Osteoblast (primary cell): ENCODE data around the gene TTC28. TPM values are rescaled to one million over a fixed set of nuclear protein-coding genes. Genes with fewer than 3 reads are reported as not detected.
A peak's percentile ranks its signal among the peaks of the same experiment; 100 is the strongest.

ENCODE experiments used
- DNase-seq: peaks from one replicate; pipeline ENCODE4 v3.0.0; 2011; ENCODE audit warnings: low spot score, mixed read lengths; ENCODE audit not compliant: insufficient read length; ENCODE audit errors: missing footprints
- H2AFZ ChIP-seq: 2 replicates; pipeline ENCODE4 v1.6.0; 2011; ENCODE audit warnings: mild to moderate bottlenecking, low read length
- H3K27ac ChIP-seq: 2 replicates; pipeline ENCODE4 v1.5.1; 2011; ENCODE audit warnings: mild to moderate bottlenecking, low read depth, low read length, moderate library complexity
- H3K27me3 ChIP-seq: 2 replicates; pipeline ENCODE4 v1.6.0; 2012; ENCODE audit warnings: mild to moderate bottlenecking, control low read depth, inconsistent platforms, low read length, moderate library complexity; ENCODE audit not compliant: insufficient read depth
- H3K36me3 ChIP-seq: 2 replicates; pipeline ENCODE4 v1.5.1; 2011; ENCODE audit warnings: mild to moderate bottlenecking, low read length, control low read depth, moderate library complexity; ENCODE audit not compliant: insufficient read depth
- H3K4me1 ChIP-seq: 2 replicates; pipeline ENCODE4 v1.5.1; 2011; ENCODE audit warnings: mild to moderate bottlenecking, low read length, control low read depth, moderate library complexity; ENCODE audit not compliant: insufficient read depth
- H3K4me2 ChIP-seq: 2 replicates; pipeline ENCODE4 v1.6.0; 2011; ENCODE audit warnings: mild to moderate bottlenecking, low read length; ENCODE audit not compliant: insufficient read depth
- H3K4me3 ChIP-seq: fragments of 200-600 bp; sonication (generic); 3 replicates; pipeline ENCODE4 v1.5.1; 2012; ENCODE audit warnings: mild to moderate bottlenecking, low read length, inconsistent platforms; ENCODE audit not compliant: insufficient read depth
- H3K79me2 ChIP-seq: 2 replicates; pipeline ENCODE4 v1.6.0; 2012; ENCODE audit warnings: mild to moderate bottlenecking, low read length, control low read depth, inconsistent platforms; ENCODE audit not compliant: insufficient read depth
- H3K9me3 ChIP-seq: 2 replicates; pipeline ENCODE4 v1.5.1; 2011; ENCODE audit warnings: low read depth, low read length, control low read depth
- H4K20me1 ChIP-seq: 2 replicates; pipeline ENCODE4 v1.6.0; 2012; ENCODE audit warnings: mild to moderate bottlenecking, low read length, control low read depth; ENCODE audit not compliant: insufficient read depth
- CTCF ChIP-seq: IDR thresholded peaks from 2 replicates; pipeline ENCODE4 v1.5.1; 2011; ENCODE audit warnings: mild to moderate bottlenecking, low read depth, low read length, moderate library complexity; ENCODE audit errors: extremely low read depth
- total RNA-seq: library from RNA; depleted of rRNA; stranded (reverse); fragments of >200 nt; gene quantifications from 2 replicates; pipeline ENCODE4 v1.2.3, GENCODE V29; 2012

The TTC28 gene
- total RNA-seq, 1 donor = 48.1 TPM

GRCh38 chr22:28395520-28395919, 284.1 kb downstream of the TTC28 start:
- no peak overlapping the region for H2AFZ ChIP-seq
- H3K9me3 ChIP-seq = no peaks in the 10 kb centered on the region
- H3K79me2 ChIP-seq = peaks cover 2% of the 10 kb centered on the region
- peaks cover 28% of the 10 kb centered on the region for H3K4me1 ChIP-seq
- no peaks in the 10 kb centered on the region for H3K27me3 ChIP-seq
- no peak for DNase-seq
- H3K27ac ChIP-seq = no peak overlapping the region
- no peaks in the 10 kb centered on the region for H3K36me3 ChIP-seq
- H4K20me1 ChIP-seq = no peaks in the 10 kb centered on the region
- H3K4me3 ChIP-seq = no peak overlapping the region
- TF ChIP-seq CTCF = no peak
- no peak overlapping the region for H3K4me2 ChIP-seq

GRCh38 chr22:28394513-28395110, 285.0 kb downstream of the TTC28 start:
- H3K4me3 ChIP-seq = no peak overlapping the region
- TF ChIP-seq CTCF = no peak
- no peak overlapping the region for H3K4me2 ChIP-seq
- H3K4me1 ChIP-seq = peaks cover 28% of the 10 kb centered on the region
- H3K36me3 ChIP-seq = no peaks in the 10 kb centered on the region
- no peak for DNase-seq
- no peaks in the 10 kb centered on the region for H3K27me3 ChIP-seq
- H3K9me3 ChIP-seq = no peaks in the 10 kb centered on the region
- H4K20me1 ChIP-seq = no peaks in the 10 kb centered on the region
- no peak overlapping the region for H3K27ac ChIP-seq
- H3K79me2 ChIP-seq = peaks cover 2% of the 10 kb centered on the region
- no peak overlapping the region for H2AFZ ChIP-seq

GRCh38 chr22:28381429-28382167, 298.0 kb downstream of the TTC28 start:
- Histone ChIP-seq H3K27ac (peak overlapping the region; percentile 27), H3K4me2 (peak overlapping the region; percentile 35), H2AFZ (no peak overlapping the region), H3K9me3 (no peaks in the 10 kb centered on the region), H3K4me3 (no peak overlapping the region), H3K36me3 (no peaks in the 10 kb centered on the region), H3K79me2 (no peaks in the 10 kb centered on the region), H3K4me1 (peaks cover 18% of the 10 kb centered on the region), H3K27me3 (no peaks in the 10 kb centered on the region), H4K20me1 (no peaks in the 10 kb centered on the region)
- no peak for DNase-seq
- no peak for TF ChIP-seq CTCF

GRCh38 chr22:28379951-28380350, 299.7 kb downstream of the TTC28 start:
- Histone ChIP-seq H2AFZ (no peak overlapping the region), H3K9me3 (no peaks in the 10 kb centered on the region), H3K27ac (no peak overlapping the region), H3K27me3 (no peaks in the 10 kb centered on the region), H3K36me3 (no peaks in the 10 kb centered on the region), H4K20me1 (peaks cover 4% of the 10 kb centered on the region), H3K4me2 (no peak overlapping the region), H3K4me1 (peaks cover 27% of the 10 kb centered on the region), H3K79me2 (peaks cover 3% of the 10 kb centered on the region), H3K4me3 (no peak overlapping the region)
- no peak for TF ChIP-seq CTCF
- no peak for DNase-seq
